GM23338 (cell line): ENCODE data around the gene SKIC8. TPM values are rescaled to one million over a fixed set of nuclear protein-coding genes. Genes with fewer than 3 reads are reported as not detected.

Source experiments
- ATAC-seq: fragments of 200-7000 bp; cut with Tn5 transposase; 3 replicates; pipeline ENCODE4 v1.9.1; 2020
- DNase-seq: peaks from one replicate; pipeline ENCODE4 v3.0.0-alpha.2; 2015; ENCODE audit warnings: low spot score
- H2AFZ ChIP-seq: fragments of 200-600 bp; sonication (generic); 2 replicates; pipeline ENCODE4 v1.8.0; 2016; ENCODE audit warnings: antibody characterized with exemption, mild to moderate bottlenecking, moderate library complexity
- H3F3A ChIP-seq: fragments of 200-600 bp; sonication (generic); replicated peaks from 2 replicates; pipeline ENCODE4 v1.8.0; 2017; ENCODE audit warnings: antibody characterized with exemption, mixed run types, low read depth
- H3K27ac ChIP-seq: fragments of 200-600 bp; sonication (generic); 2 replicates; pipeline ENCODE4 v1.6.1; 2016; ENCODE audit warnings: low read depth
- H3K27me3 ChIP-seq: fragments of 200-600 bp; sonication (generic); 2 replicates; pipeline ENCODE4 v1.8.0; 2016; ENCODE audit warnings: mild to moderate bottlenecking, mixed run types, moderate library complexity; ENCODE audit not compliant: insufficient read depth
- H3K36me3 ChIP-seq: fragments of 200-600 bp; sonication (generic); 2 replicates; pipeline ENCODE4 v1.8.0; 2016; ENCODE audit warnings: mild to moderate bottlenecking; ENCODE audit not compliant: insufficient read depth
- H3K4me1 ChIP-seq: fragments of 200-600 bp; sonication (generic); 2 replicates; pipeline ENCODE4 v1.8.0; 2016; ENCODE audit warnings: mild to moderate bottlenecking, moderate library complexity; ENCODE audit not compliant: insufficient read depth
- H3K4me2 ChIP-seq: fragments of 200-600 bp; sonication (generic); 2 replicates; pipeline ENCODE4 v1.7.1; 2017; ENCODE audit warnings: mixed run types
- H3K4me3 ChIP-seq: fragments of 200-600 bp; sonication (generic); 2 replicates; pipeline ENCODE4 v1.6.1; 2016; ENCODE audit warnings: mixed run types
- H3K79me2 ChIP-seq: fragments of 200-600 bp; sonication (generic); replicated peaks from 2 replicates; pipeline ENCODE4 v1.8.0; 2017; ENCODE audit warnings: mild to moderate bottlenecking; ENCODE audit not compliant: insufficient read depth
- H3K9me2 ChIP-seq: fragments of 200-600 bp; sonication (generic); 2 replicates; pipeline ENCODE4 v1.8.0; 2017; ENCODE audit not compliant: insufficient read depth
- H4K20me1 ChIP-seq: fragments of 200-600 bp; sonication (generic); replicated peaks from 2 replicates; pipeline ENCODE4 v1.8.0; 2017; ENCODE audit warnings: mild to moderate bottlenecking; ENCODE audit not compliant: insufficient read depth
- H3K27ac Mint-ChIP-seq: 2 replicates; pipeline ENCODE4 v1.8.0; 2020; ENCODE audit warnings: inconsistent platforms, mild to moderate bottlenecking, moderate library complexity, mixed read lengths
- H3K27me3 Mint-ChIP-seq: 3 replicates; pipeline ENCODE4 v1.8.0; 2022; ENCODE audit warnings: low read depth, mild to moderate bottlenecking, moderate library complexity, mixed read lengths, inconsistent platforms; ENCODE audit not compliant: insufficient read depth, poor library complexity
- H3K36me3 Mint-ChIP-seq: 3 replicates; pipeline ENCODE4 v1.8.0; 2021; ENCODE audit warnings: low read depth, mild to moderate bottlenecking, inconsistent platforms, moderate library complexity, mixed read lengths
- H3K4me1 Mint-ChIP-seq: 3 replicates; pipeline ENCODE4 v1.8.0; 2020; ENCODE audit warnings: mild to moderate bottlenecking, inconsistent platforms, mixed read lengths
- H3K4me3 Mint-ChIP-seq: 3 replicates; pipeline ENCODE4 v1.8.0; 2021; ENCODE audit warnings: moderate library complexity, mild to moderate bottlenecking, inconsistent platforms, mixed read lengths
- H3K9me3 Mint-ChIP-seq: 3 replicates; pipeline ENCODE4 v1.8.0; 2020; ENCODE audit warnings: moderate library complexity, mild to moderate bottlenecking, inconsistent platforms, mixed read lengths
- CREB1 ChIP-seq: fragments of 250-450 bp; sonication (Bioruptor Pico); IDR thresholded peaks from 2 replicates; pipeline ENCODE4 v1.5.0; 2020; ENCODE audit warnings: low read depth, mild to moderate bottlenecking, moderate library complexity
- CTCF ChIP-seq, 2 experiments: fragments of 200-600 bp in 1 of 2; sonication (generic) in 1 of 2; conservative IDR thresholded peaks; 2 replicates each; pipeline versions ENCODE4 v1.5.1 to v1.6.1; 2016 to 2017; ENCODE audit warnings: antibody characterized with exemption in 2 of 2, low read depth in 2 of 2, mild to moderate bottlenecking in 2 of 2, moderate library complexity in 1 of 2
- ETS1 ChIP-seq: IDR thresholded peaks from 2 replicates; pipeline ENCODE4 v1.6.1; 2016; ENCODE audit warnings: antibody characterized with exemption
- EZH2 ChIP-seq: fragments of 200-600 bp; sonication (generic); IDR thresholded peaks from one replicate; pipeline ENCODE4 v1.8.0; 2017; ENCODE audit warnings: antibody characterized with exemption, mild to moderate bottlenecking, low read depth; ENCODE audit not compliant: unreplicated experiment
- EZH2phosphoT487 ChIP-seq: fragments of 200-600 bp; sonication (generic); IDR thresholded peaks from one replicate; pipeline ENCODE4 v1.8.1; 2018; ENCODE audit warnings: antibody characterized with exemption; ENCODE audit not compliant: unreplicated experiment
- JUNB ChIP-seq: IDR thresholded peaks from one replicate; pipeline ENCODE4 v1.6.1; 2016; ENCODE audit warnings: antibody characterized with exemption; ENCODE audit not compliant: unreplicated experiment
- NANOG ChIP-seq: IDR thresholded peaks from 2 replicates; pipeline ENCODE4 v1.6.1; 2016; ENCODE audit warnings: antibody characterized with exemption, borderline replicate concordance
- STAT1 ChIP-seq: IDR thresholded peaks from one replicate; pipeline ENCODE4 v1.6.1; 2016; ENCODE audit warnings: antibody characterized with exemption; ENCODE audit not compliant: unreplicated experiment
- ZNF462 ChIP-seq: fragments of 250-450 bp; sonication (Bioruptor Pico); IDR thresholded peaks from 2 replicates; pipeline ENCODE4 v1.5.0; 2020; ENCODE audit warnings: mild to moderate bottlenecking, moderate library complexity
- polyA plus RNA-seq: library from polyadenylated mRNA; unstranded; fragments of >200 nt; fragmentation: Nextera tagmentation; extraction: Ambion mirVana; gene quantifications from 2 replicates; pipeline ENCODE4 v1.2.1, GENCODE V29; 2016
- total RNA-seq: library from RNA; depleted of rRNA; stranded (reverse); fragments of >200 nt; shearing (Covaris generic); gene quantifications from 2 replicates; pipeline ENCODE4 v1.2.3, GENCODE V29; 2014

Gene SKIC8
- total and polyA plus RNA-seq, 2 experiments from 2014 or later = 59.4 to 73.8 TPM

DNA sequence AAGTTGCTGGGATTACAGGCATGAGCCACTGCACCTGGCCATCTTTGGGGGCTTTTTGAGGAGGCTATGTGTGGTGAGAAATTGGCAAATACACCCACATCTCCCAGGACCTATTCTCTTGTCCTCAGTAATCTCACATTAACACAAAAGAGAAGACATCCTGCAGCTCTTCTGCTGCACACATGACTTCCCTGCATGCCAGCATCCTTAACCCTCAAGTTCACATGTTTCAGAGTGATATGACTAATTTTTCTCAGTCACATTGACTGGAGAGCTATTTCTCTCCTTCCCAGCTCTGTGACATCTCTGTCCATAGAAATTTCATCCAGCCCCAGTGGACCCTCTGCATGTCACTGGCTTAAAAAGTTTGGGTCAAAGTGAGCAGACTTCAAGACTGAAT is 1.9 kb upstream of the SKIC8 start (continued):
- no peak for TF ChIP-seq NANOG

DNA sequence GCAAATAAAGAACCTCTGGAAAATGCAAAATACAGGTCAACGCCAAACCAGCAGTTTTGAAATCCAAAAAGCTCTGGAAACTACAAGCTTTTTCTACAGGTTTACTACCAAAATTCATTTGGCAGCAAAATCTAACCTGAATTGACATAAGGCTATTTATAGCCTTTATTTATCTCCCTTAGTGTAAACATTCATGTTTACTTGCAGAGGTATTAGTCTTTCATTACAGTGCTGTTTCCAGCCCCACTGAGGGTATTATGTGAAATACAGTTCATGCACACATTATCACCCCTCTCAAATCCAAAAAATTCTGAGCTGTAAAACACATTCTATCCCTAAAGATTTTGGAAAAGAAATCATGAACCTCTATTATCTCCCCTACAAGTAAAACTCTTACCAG is 7.2 kb downstream of the SKIC8 start:
- no peaks in the 10 kb centered on the region for H3K27me3 ChIP-seq
- H3K4me3 ChIP-seq = no peak overlapping the region
- H3F3A ChIP-seq = no peaks in the 10 kb centered on the region
- H3K36me3 Mint-ChIP-seq = peaks cover 3% of the 10 kb centered on the region; the same call in 2 of the 3 replicates
- H3K9me3 Mint-ChIP-seq = no peaks in the 10 kb centered on the region
- H3K9me2 ChIP-seq = no peaks in the 10 kb centered on the region
- no peaks in the 10 kb centered on the region for H3K4me1 Mint-ChIP-seq
- H4K20me1 ChIP-seq = no peaks in the 10 kb centered on the region
- no peak overlapping the region for H3K27ac Mint-ChIP-seq
- H2AFZ ChIP-seq = no peak overlapping the region
- no peak overlapping the region for H3K27ac ChIP-seq
- H3K36me3 ChIP-seq = peaks cover 20% of the 10 kb centered on the region
- no peaks in the 10 kb centered on the region for H3K4me1 ChIP-seq
- no peak overlapping the region for H3K4me3 Mint-ChIP-seq
- no peak overlapping the region for H3K4me2 ChIP-seq
- no peak for DNase-seq
- ATAC-seq = no peak
- peaks cover 2% of the 10 kb centered on the region for H3K27me3 Mint-ChIP-seq
- peaks cover 10% of the 10 kb centered on the region for H3K79me2 ChIP-seq
- TF ChIP-seq CTCF (conservative IDR thresholded peaks at IDR 0.05; ENCODE audit: low read depth in 2 of 2) = no peak

GRCh38 chr15:78291698-78292097 is 7.7 kb downstream of the SKIC8 start:
- H3K27ac ChIP-seq = no peak overlapping the region
- TF ChIP-seq EZH2phosphoT487 (no peak), JUNB (no peak), EZH2 (no peak), CREB1 (no peak), ZNF462 (CRISPR knock-in tag) (no peak), CTCF (conservative IDR thresholded peaks at IDR 0.05; ENCODE audit: low read depth in 2 of 2) (no peak), STAT1 (no peak), ETS1 (no peak)

More at GRCh38 chr15:78291698-78292097, 7.7 kb downstream of the SKIC8 start:
- H3K9me2 ChIP-seq = no peaks in the 10 kb centered on the region
- no peaks in the 10 kb centered on the region for H3K4me1 ChIP-seq
- ATAC-seq = no peak
- no peak overlapping the region for H2AFZ ChIP-seq
- H3K27me3 Mint-ChIP-seq = peaks cover 2% of the 10 kb centered on the region
- no peaks in the 10 kb centered on the region for H3F3A ChIP-seq
- H3K4me2 ChIP-seq = no peak overlapping the region
- H3K9me3 Mint-ChIP-seq = no peaks in the 10 kb centered on the region
- peaks cover 5% of the 10 kb centered on the region; the same call in 1 of the 2 replicates for H3K79me2 ChIP-seq
- H3K27me3 ChIP-seq = no peaks in the 10 kb centered on the region
- H3K27ac Mint-ChIP-seq = no peak overlapping the region
- no peaks in the 10 kb centered on the region; the same call in 1 of the 2 replicates for H4K20me1 ChIP-seq
- peaks cover 3% of the 10 kb centered on the region; the same call in 2 of the 3 replicates for H3K36me3 Mint-ChIP-seq
- no peak overlapping the region for H3K4me3 Mint-ChIP-seq
- H3K4me1 Mint-ChIP-seq = no peaks in the 10 kb centered on the region
- DNase-seq = no peak
- H3K4me3 ChIP-seq = no peak overlapping the region
- H3K36me3 ChIP-seq = peaks cover 20% of the 10 kb centered on the region
